ENCODE results near the gene ABCD1.
"Not testable (repeated sequence)": the region's sequence is repeated elsewhere in the genome, so short reads cannot be mapped to it uniquely, and the experiment has no call there.

The ABCD1 gene

DNA sequence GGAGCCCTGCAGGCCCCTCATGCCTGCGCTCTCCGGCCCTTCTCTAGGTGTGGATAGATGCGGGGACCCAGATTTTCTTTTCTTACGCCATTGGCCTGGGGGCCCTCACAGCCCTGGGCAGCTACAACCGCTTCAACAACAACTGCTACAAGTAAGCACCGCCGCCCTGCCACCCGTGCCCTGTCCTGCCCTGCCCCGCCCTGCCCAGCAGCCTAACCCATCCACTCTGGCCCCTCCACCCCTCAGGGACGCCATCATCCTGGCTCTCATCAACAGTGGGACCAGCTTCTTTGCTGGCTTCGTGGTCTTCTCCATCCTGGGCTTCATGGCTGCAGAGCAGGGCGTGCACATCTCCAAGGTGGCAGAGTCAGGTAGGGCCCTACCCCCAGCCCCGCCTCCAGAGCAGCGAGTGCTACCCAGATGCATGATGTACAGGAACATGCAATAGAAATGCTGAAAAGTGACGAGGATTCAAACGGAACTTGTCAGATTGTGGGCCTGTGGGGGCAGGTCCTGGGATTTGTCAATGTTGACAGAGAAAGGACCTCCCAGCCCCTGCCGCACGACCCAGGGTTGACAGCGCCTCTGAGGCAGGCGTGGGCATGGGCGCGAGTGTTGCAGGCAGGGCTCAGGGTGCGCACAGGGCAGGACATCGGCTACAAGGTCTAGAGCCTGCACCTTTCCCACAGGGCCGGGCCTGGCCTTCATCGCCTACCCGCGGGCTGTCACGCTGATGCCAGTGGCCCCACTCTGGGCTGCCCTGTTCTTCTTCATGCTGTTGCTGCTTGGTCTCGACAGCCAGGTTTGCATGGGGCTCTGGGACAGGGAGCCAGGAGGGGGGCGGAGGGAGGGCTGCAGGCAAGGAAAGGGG is 31.2 kb upstream of the ABCD1 start:
- Histone ChIP-seq H3K4me1 (ENCODE audit: insufficient read depth, low read length, severe bottlenecking) (no peaks in the 10 kb centered on the region), H3K4me2 (ENCODE audit: low read length) (no peak overlapping the region), H3K79me2 (ENCODE audit: insufficient read depth, low read length) (no peaks in the 10 kb centered on the region), H3K9ac (ENCODE audit: low read length) (no peak overlapping the region), H3K36me3 (ENCODE audit: insufficient read depth, low read length) (no peaks in the 10 kb centered on the region), H3K9me2 (ENCODE audit: low read depth, low read length) (no peaks in the 10 kb centered on the region), H3K4me3 (ENCODE audit: low read depth, low read length, poor library complexity, severe bottlenecking) (no peak overlapping the region), H4K20me1 (ENCODE audit: insufficient read depth, low read length) (no peaks in the 10 kb centered on the region), H3K27me3 (ENCODE audit: insufficient read depth, low read length) (no peaks in the 10 kb centered on the region), H3K27ac (ENCODE audit: low read depth, low read length, poor library complexity, severe bottlenecking) (no peak overlapping the region), H2AFZ (ENCODE audit: low read length) (no peak overlapping the region), H3K9me3 (ENCODE audit: low read length) (no peaks in the 10 kb centered on the region), H3F3A (ENCODE audit: insufficient read depth, low read length) (no peaks in the 10 kb centered on the region)
- TF ChIP-seq, protein P1, sequence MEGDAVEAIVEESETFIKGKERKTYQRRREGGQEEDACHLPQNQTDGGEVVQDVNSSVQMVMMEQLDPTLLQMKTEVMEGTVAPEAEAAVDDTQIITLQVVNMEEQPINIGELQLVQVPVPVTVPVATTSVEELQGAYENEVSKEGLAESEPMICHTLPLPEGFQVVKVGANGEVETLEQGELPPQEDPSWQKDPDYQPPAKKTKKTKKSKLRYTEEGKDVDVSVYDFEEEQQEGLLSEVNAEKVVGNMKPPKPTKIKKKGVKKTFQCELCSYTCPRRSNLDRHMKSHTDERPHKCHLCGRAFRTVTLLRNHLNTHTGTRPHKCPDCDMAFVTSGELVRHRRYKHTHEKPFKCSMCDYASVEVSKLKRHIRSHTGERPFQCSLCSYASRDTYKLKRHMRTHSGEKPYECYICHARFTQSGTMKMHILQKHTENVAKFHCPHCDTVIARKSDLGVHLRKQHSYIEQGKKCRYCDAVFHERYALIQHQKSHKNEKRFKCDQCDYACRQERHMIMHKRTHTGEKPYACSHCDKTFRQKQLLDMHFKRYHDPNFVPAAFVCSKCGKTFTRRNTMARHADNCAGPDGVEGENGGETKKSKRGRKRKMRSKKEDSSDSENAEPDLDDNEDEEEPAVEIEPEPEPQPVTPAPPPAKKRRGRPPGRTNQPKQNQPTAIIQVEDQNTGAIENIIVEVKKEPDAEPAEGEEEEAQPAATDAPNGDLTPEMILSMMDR (IDR thresholded peaks at IDR 0.05; ENCODE audit: low read length): no peak
- no peak for TF ChIP-seq EZH2 (IDR thresholded peaks at IDR 0.05; ENCODE audit: borderline replicate concordance, low read length)

- H3K27ac ChIP-seq (ENCODE audit: low read depth, low read length, poor library complexity, severe bottlenecking); H3K27me3 ChIP-seq (ENCODE audit: insufficient read depth, low read length); H3K36me3 ChIP-seq (ENCODE audit: insufficient read depth, low read length); H2AFZ ChIP-seq (ENCODE audit: low read length); H3K9me2 ChIP-seq (ENCODE audit: low read depth, low read length); H3K9ac ChIP-seq (ENCODE audit: low read length); H3K4me2 ChIP-seq (ENCODE audit: low read length); H4K20me1 ChIP-seq (ENCODE audit: insufficient read depth, low read length); H3K4me1 ChIP-seq (ENCODE audit: insufficient read depth, low read length, severe bottlenecking); H3K4me3 ChIP-seq (ENCODE audit: low read depth, low read length, poor library complexity, severe bottlenecking); H3F3A ChIP-seq (ENCODE audit: insufficient read depth, low read length); H3K9me3 ChIP-seq (ENCODE audit: low read length); H3K79me2 ChIP-seq (ENCODE audit: insufficient read depth, low read length): not testable (repeated sequence)
These were observed 30.4 kb upstream of the ABCD1 start for GRCh38 chrX:153694256-153694655.

DNA sequence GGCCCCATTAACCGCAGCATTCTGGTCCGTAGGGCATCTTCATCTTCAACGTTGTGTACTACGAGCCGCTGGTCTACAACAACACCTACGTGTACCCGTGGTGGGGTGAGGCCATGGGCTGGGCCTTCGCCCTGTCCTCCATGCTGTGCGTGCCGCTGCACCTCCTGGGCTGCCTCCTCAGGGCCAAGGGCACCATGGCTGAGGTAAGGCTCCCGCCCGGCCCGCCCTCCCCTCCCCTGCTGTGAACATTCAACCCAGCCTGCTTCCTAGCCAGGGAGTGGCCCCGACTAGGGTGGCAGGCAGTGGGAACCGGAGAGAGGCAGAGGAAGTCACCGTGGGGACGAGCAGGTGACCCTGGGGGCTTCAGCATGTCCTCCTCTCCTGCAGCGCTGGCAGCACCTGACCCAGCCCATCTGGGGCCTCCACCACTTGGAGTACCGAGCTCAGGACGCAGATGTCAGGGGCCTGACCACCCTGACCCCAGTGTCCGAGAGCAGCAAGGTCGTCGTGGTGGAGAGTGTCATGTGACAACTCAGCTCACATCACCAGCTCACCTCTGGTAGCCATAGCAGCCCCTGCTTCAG is 29.9 kb upstream of the ABCD1 start:
- Histone ChIP-seq H3K9me2 (ENCODE audit: low read depth, low read length) (no peaks in the 10 kb centered on the region), H3K36me3 (ENCODE audit: insufficient read depth, low read length) (no peaks in the 10 kb centered on the region), H3K27ac (ENCODE audit: low read depth, low read length, poor library complexity, severe bottlenecking) (no peak overlapping the region), H3K4me3 (ENCODE audit: low read depth, low read length, poor library complexity, severe bottlenecking) (no peak overlapping the region), H3K4me2 (ENCODE audit: low read length) (no peak overlapping the region), H3F3A (ENCODE audit: insufficient read depth, low read length) (no peaks in the 10 kb centered on the region), H3K79me2 (ENCODE audit: insufficient read depth, low read length) (no peaks in the 10 kb centered on the region), H3K9me3 (ENCODE audit: low read length) (no peaks in the 10 kb centered on the region), H4K20me1 (ENCODE audit: insufficient read depth, low read length) (no peaks in the 10 kb centered on the region), H3K9ac (ENCODE audit: low read length) (no peak overlapping the region), H3K4me1 (ENCODE audit: insufficient read depth, low read length, severe bottlenecking) (no peaks in the 10 kb centered on the region), H3K27me3 (ENCODE audit: insufficient read depth, low read length) (no peaks in the 10 kb centered on the region), H2AFZ (ENCODE audit: low read length) (no peak overlapping the region)
- TF ChIP-seq, protein P1 (IDR thresholded peaks at IDR 0.05; ENCODE audit: low read length): no peak
- TF ChIP-seq EZH2 (IDR thresholded peaks at IDR 0.05; ENCODE audit: borderline replicate concordance, low read length): no peak

Measured in OCI-LY1 (cell line).